HG03139 (cell line): ENCODE data around the gene IL10RA.
"Not testable (repeated sequence)": the region's sequence is repeated elsewhere in the genome, so short reads cannot be mapped to it uniquely, and the experiment has no call there.

Experiments
- ATAC-seq: cut with Tn5 transposase; IDR thresholded peaks from one replicate; pipeline ENCODE4 v1.9.1; 2021; ENCODE audit not compliant: unreplicated experiment

Gene IL10RA

GRCh38 chr11:117961896-117962295 is 24.3 kb upstream of the IL10RA start:
- ATAC-seq: no peak

- ATAC-seq: no peak
Observed at GRCh38 chr11:117962826-117963225, 23.4 kb upstream of the IL10RA start.

- ATAC-seq: no peak
Observed at GRCh38 chr11:117966908-117967307, 19.3 kb upstream of the IL10RA start.

GRCh38 chr11:117969160-117969991 is 16.8 kb upstream of the IL10RA start:
- no peak for ATAC-seq

GRCh38 chr11:117970400-117971024 is 15.7 kb upstream of the IL10RA start:
- no peak for ATAC-seq

DNA sequence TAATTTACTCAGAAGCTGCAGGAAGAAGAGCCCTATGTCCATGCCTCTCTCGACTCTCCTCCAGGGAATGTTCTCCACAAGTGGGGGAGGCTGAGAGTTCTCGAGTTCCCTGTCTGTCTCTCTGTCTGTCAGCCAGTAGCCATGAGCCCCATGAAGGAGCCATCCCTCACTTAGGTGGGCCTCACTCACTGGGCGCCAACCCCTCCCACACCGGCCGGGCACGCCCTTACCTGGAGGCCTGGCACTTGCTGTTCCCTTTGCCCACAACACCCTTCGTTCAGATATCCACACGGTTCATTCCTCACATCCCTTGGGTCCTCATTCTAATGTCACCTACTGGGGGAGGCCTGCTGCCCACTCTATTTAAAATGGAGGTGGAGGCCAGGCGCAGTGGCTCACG is 14.2 kb upstream of the IL10RA start:
- ATAC-seq: no peak

DNA sequence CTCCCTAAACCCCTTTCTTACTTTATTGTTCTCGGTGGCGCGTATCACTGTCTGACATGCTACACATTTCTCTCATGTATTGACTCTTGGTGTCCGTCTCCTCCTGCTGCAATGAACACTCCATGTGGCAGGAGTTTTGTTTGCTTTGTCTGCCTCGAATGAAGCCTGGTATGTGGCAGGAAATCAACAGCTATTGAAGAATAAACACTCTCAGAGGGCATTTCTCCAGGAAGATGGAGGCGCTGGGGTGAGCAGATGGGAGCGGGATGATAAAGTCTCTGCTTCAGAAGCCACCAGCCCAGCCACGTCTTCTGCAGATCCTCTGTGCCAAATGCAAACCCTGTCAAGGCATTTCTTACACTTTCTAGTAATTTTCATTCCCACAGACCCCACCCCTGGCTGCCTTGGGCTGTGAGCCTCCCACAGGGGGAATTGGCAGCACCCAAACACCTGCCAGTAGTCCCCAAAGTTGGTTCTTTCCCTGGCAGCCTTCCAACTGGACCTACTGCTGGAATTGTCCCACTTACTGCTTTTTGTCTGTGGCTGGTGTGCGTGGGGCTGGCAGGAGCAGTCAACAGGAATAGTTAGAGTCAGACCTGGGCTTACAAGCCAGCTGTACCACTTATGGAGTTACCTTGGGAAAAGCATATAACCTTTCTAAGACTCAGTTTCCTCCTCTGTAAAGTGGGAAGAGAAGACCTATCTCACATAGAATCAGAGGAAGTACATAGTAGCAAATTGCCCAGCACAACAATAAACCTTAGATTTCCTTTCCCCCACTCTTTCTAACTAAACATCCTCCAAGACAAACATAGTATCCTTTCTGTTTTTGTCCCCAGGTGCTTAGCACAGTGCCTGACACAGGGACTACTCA is 13.3 kb upstream of the IL10RA start:
- no peak for ATAC-seq

- no peak for ATAC-seq
Observed at GRCh38 chr11:117973503-117973860, 12.7 kb upstream of the IL10RA start.

- ATAC-seq: no peak
Observed at GRCh38 chr11:117976445-117976844, 9.7 kb upstream of the IL10RA start.

- no peak for ATAC-seq
Observed at GRCh38 chr11:117977029-117977428, 9.2 kb upstream of the IL10RA start.

- not testable (repeated sequence) for ATAC-seq
Observed at GRCh38 chr11:117977612-117978264, 8.5 kb upstream of the IL10RA start.

- not testable (repeated sequence) for ATAC-seq
Observed at GRCh38 chr11:117978291-117978910, 7.8 kb upstream of the IL10RA start.

- no peak for ATAC-seq
Observed at GRCh38 chr11:117978991-117979390, 7.2 kb upstream of the IL10RA start.

DNA sequence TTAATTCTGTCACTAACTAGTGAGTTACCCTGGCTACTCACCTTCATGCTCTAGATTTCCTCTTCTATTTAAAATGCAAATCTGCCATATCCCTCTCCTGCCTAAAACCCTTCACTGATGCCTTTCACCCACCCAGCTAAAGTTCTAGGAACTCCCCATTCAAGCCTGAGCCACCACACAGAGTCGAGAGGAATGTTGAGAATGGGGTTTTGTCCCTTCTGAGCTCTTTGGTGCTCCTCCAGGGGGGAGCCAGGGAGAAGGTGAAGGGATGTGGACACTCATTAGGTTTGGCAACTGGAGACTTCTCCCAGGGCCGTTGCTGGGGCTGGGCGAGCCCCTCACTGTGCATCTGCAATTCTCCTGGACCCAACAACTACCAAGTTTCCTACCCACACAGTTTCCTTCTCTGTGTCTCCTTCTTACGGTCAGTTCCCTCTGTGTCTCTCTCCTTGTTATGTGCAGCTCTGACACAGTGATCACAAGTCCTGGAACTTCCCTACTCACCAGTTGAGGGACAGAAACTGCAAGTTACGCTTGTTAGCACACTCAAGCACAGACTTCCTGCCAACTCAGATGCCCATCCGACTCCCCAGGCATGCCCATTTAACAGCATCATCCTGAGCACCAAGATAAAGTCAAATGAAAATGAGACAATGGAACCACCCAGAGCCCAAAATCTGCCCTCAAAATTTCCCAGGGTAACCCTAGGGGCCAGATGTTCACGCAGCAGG is 6.5 kb upstream of the IL10RA start:
- ATAC-seq: no peak

GRCh38 chr11:117980280-117980679 is 5.9 kb upstream of the IL10RA start:
- ATAC-seq: no peak

- ATAC-seq: no peak
Observed at GRCh38 chr11:117980720-117981119, 5.5 kb upstream of the IL10RA start.

- ATAC-seq: no peak
Observed at GRCh38 chr11:117983163-117983475, 3.1 kb upstream of the IL10RA start.

DNA sequence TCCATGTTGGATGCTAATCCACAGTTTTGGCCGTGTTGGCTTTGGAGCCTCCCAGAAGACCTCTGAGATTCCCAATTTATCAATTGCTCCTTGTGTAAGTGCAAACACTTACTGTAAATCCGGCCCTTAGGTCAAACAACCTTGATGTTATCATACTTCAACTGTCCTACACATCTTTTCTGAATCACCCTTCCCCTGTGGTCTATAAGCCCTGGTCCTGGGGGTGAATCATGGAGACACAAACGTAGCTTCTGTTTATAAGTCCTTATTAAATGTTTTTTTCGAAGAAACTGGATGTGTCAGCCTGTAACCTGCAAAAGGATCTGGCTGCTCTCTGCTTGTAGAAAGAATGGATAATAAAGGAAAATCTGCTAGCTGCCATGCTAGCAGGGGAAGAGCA is 1.7 kb upstream of the IL10RA start:
- no peak for ATAC-seq

GRCh38 chr11:117986981-117987574 is 884 bp downstream of the IL10RA start:
- ATAC-seq: no peak
